Activated CD4-positive, alpha-beta T cell treated with anti-CD3 and anti-CD28 coated beads for 48 hours (primary cell): ENCODE results near the gene ATP5PB.

Experiments used
- DNase-seq: peaks from one replicate; pipeline ENCODE4 v3.0.0-alpha.2; 2020

The ATP5PB gene

GRCh38 chr1:111509997-111510375, 60.7 kb downstream of the ATP5PB start:
- DNase-seq: no peak

DNA sequence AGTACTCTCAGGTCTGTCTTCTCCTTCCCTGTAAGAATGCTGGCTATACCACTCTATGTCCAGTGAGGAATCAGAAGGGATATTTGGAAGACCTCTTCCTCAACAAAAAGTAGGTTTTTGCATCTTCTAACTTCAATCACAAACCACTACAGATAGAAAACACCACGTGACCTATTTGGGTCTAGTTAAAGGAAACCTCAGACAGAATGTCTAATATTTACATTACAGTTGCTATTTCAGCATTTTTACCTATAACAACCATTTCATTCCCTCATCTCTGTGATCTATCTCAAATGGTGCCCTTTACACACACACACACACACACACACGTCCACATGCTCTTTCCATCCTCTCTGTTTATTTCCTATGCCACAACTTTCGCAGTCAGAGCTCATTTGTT, 62.1 kb downstream of the ATP5PB start:
- no peak for DNase-seq
